PFSK-1 (cell line): ENCODE results near the gene GALNT4.

Source experiments
- FOXP2 ChIP-seq: optimal IDR thresholded peaks from 2 replicates; pipeline ENCODE3; 2011; ENCODE audit warnings: borderline replicate concordance, control low read depth, inconsistent platforms; ENCODE audit not compliant: insufficient read depth; ENCODE audit errors: extremely low read length, extremely low read depth
- POLR2AphosphoS5 ChIP-seq: IDR thresholded peaks from 2 replicates; pipeline ENCODE4 v1.6.1; 2012; ENCODE audit warnings: low read depth, mild to moderate bottlenecking, control low read depth, low read length, moderate library complexity
- REST ChIP-seq, 2 experiments: IDR thresholded peaks; 2 replicates each; pipeline versions ENCODE4 v1.6.1 to v1.8.0; 2011 to 2012; ENCODE audit warnings: low read depth in 2 of 2, low read length in 2 of 2, control low read depth in 1 of 2, inconsistent platforms in 1 of 2, mild to moderate bottlenecking in 1 of 2, moderate library complexity in 1 of 2; ENCODE audit not compliant: insufficient read depth in 1 of 2
- SIN3A ChIP-seq: IDR thresholded peaks from 2 replicates; pipeline ENCODE4 v1.6.1; 2012; ENCODE audit warnings: mild to moderate bottlenecking, low read length, moderate library complexity, borderline replicate concordance; ENCODE audit not compliant: insufficient read depth
- TAF1 ChIP-seq: IDR thresholded peaks from 2 replicates; pipeline ENCODE4 v1.6.1; 2012; ENCODE audit warnings: low read length, control low read depth, borderline replicate concordance; ENCODE audit not compliant: insufficient read depth

The GALNT4 gene

GRCh38 chr12:89507015-89507824 is 17.4 kb downstream of the GALNT4 start:
- no peak for TF ChIP-seq REST (IDR thresholded peaks at IDR 0.05; ENCODE audit: insufficient read depth in 1 of 2, low read depth in 2 of 2, low read length in 2 of 2)
- no peak for TF ChIP-seq POLR2AphosphoS5

- no peak for TF ChIP-seq TAF1
- no peak for TF ChIP-seq POLR2AphosphoS5
- TF ChIP-seq SIN3A, result no peak
- TF ChIP-seq FOXP2, result no peak
- no peak for TF ChIP-seq REST (IDR thresholded peaks at IDR 0.05; ENCODE audit: insufficient read depth in 1 of 2, low read depth in 2 of 2, low read length in 2 of 2)
Measured at GRCh38 chr12:89506050-89506449, 18.5 kb downstream of the GALNT4 start.

GRCh38 chr12:89504560-89505346 is 19.8 kb downstream of the GALNT4 start:
- TF ChIP-seq SIN3A (no peak), TAF1 (no peak), REST (IDR thresholded peaks at IDR 0.05; ENCODE audit: insufficient read depth in 1 of 2, low read depth in 2 of 2, low read length in 2 of 2) (no peak), POLR2AphosphoS5 (no peak), FOXP2 (no peak)

GRCh38 chr12:89501793-89502192 is 22.8 kb downstream of the GALNT4 start:
- TF ChIP-seq TAF1 (no peak), FOXP2 (no peak), REST (IDR thresholded peaks at IDR 0.05; ENCODE audit: insufficient read depth in 1 of 2, low read depth in 2 of 2, low read length in 2 of 2) (no peak), POLR2AphosphoS5 (no peak)

GRCh38 chr12:89499857-89500256 is 24.7 kb downstream of the GALNT4 start:
- TF ChIP-seq FOXP2 (no peak), POLR2AphosphoS5 (no peak), TAF1 (no peak), REST (IDR thresholded peaks at IDR 0.05; ENCODE audit: insufficient read depth in 1 of 2, low read depth in 2 of 2, low read length in 2 of 2) (no peak), SIN3A (no peak)
